Panc1 (cell line): Measurements from ENCODE around the gene NELFB. TPM values are rescaled to one million over a fixed set of nuclear protein-coding genes. Genes with fewer than 3 reads are reported as not detected.

Source experiments
- ATAC-seq: fragments of 200-7000 bp; cut with Tn5 transposase; 2 replicates; pipeline ENCODE4 v1.9.1; 2020; ENCODE audit warnings: mild to moderate bottlenecking, moderate library complexity
- BruUV-seq: library from RNA; stranded (reverse); fragments of 400-500 nt; replicated peaks from 2 replicates; lab custom pipeline; 2021; lab: Mats Ljungman, UMichigan
- CTCF ChIA-PET: fragments of 300-600 bp; sonication (Branson Sonifier 250); formaldehyde crosslinking; loops from one replicate; lab custom pipeline; 2022; ENCODE audit warnings: antibody characterized with exemption; lab: Charles Lee
- POLR2A ChIA-PET: fragments of 300-600 bp; sonication (Branson Sonifier 250); formaldehyde crosslinking; loops from one replicate; lab custom pipeline; 2022; ENCODE audit warnings: antibody characterized with exemption; lab: Charles Lee
- DNase-seq: peaks from one replicate; pipeline ENCODE4 v3.0.0-alpha.2; 2010; ENCODE audit warnings: low read depth, low spot score
- H3K27ac ChIP-seq: 2 replicates; pipeline ENCODE4 v1.5.1; 2011; ENCODE audit warnings: mild to moderate bottlenecking, low read length, inconsistent platforms
- H3K27me3 ChIP-seq: fragments of 200-500 bp; sonication (Bioruptor generic); 2 replicates; pipeline ENCODE4 v1.6.0; 2014; ENCODE audit warnings: low read length, inconsistent platforms; ENCODE audit not compliant: control insufficient read depth, insufficient read depth
- H3K36me3 ChIP-seq: fragments of 200-500 bp; sonication (Bioruptor generic); 2 replicates; pipeline ENCODE4 v1.5.1; 2014; ENCODE audit warnings: inconsistent platforms, mild to moderate bottlenecking, low read length, moderate library complexity; ENCODE audit not compliant: control insufficient read depth, insufficient read depth
- H3K4me1 ChIP-seq: 2 replicates; pipeline ENCODE4 v1.5.1; 2011; ENCODE audit warnings: inconsistent platforms, mild to moderate bottlenecking, low read length, moderate library complexity; ENCODE audit not compliant: control insufficient read depth, insufficient read depth
- H3K4me3 ChIP-seq, 2 experiments: 2 replicates each; pipeline ENCODE4 v1.5.1; 2011 to 2012; ENCODE audit warnings: low read depth in 2 of 2, low read length in 2 of 2, mild to moderate bottlenecking in 2 of 2, inconsistent platforms in 1 of 2, moderate library complexity in 1 of 2
- H3K9me3 ChIP-seq: fragments of 200-500 bp; sonication (Bioruptor generic); 2 replicates; pipeline ENCODE4 v1.5.1; 2014; ENCODE audit warnings: low read depth, mild to moderate bottlenecking, inconsistent platforms, low read length, moderate library complexity; ENCODE audit not compliant: control insufficient read depth, insufficient read depth
- POLR2AphosphoS5 ChIP-seq: IDR thresholded peaks from 2 replicates; pipeline ENCODE4 v1.6.1; 2012; ENCODE audit warnings: mild to moderate bottlenecking, low read depth, low read length, moderate library complexity
- SIN3A ChIP-seq: IDR thresholded peaks from 2 replicates; pipeline ENCODE4 v1.6.1; 2012; ENCODE audit warnings: low read depth, mild to moderate bottlenecking, low read length, moderate library complexity, borderline replicate concordance; ENCODE audit not compliant: insufficient read depth
- TCF7L2 ChIP-seq: IDR thresholded peaks from 2 replicates; pipeline ENCODE4 v1.6.1; 2011; ENCODE audit warnings: mild to moderate bottlenecking, low read depth, low read length, inconsistent platforms
- in situ Hi-C: cut with HindIII; loops from 2 replicates; pipeline ENCODE4 v1.10.0; 2016; ENCODE audit warnings: low sequenced_read_pairs, low pct_unique_long_range_greater_than_20kb
- intact Hi-C: fragments of 100-400 bp; cut with micrococcal nuclease; formaldehyde crosslinking; loops from one replicate; pipeline ENCODE4 v1.10.0; 2022; ENCODE audit not compliant: unreplicated experiment
- total RNA-seq: library from RNA; stranded (reverse); gene quantifications from one replicate; pipeline ENCODE4 v1.2.1, GENCODE V29; 2021; ENCODE audit not compliant: unreplicated experiment
- TF ChIP-seq, protein P1 (sequence below): fragments of 450-650 bp; IDR thresholded peaks from 2 replicates; pipeline ENCODE4 v1.5.1; 2017; ENCODE audit warnings: mild to moderate bottlenecking
- TF ChIP-seq, protein P2 (sequence below), 2 experiments: IDR thresholded peaks; 2 replicates each; pipeline ENCODE4 v1.6.1; 2011 to 2012; ENCODE audit warnings: low read depth in 2 of 2, control low read depth in 1 of 2, low read length in 1 of 2, mild to moderate bottlenecking in 1 of 2, moderate library complexity in 1 of 2; ENCODE audit not compliant: insufficient read depth in 1 of 2

NELFB gene
- total RNA-seq, 1 experiment from 2014 or later = 62.4 TPM

DNA sequence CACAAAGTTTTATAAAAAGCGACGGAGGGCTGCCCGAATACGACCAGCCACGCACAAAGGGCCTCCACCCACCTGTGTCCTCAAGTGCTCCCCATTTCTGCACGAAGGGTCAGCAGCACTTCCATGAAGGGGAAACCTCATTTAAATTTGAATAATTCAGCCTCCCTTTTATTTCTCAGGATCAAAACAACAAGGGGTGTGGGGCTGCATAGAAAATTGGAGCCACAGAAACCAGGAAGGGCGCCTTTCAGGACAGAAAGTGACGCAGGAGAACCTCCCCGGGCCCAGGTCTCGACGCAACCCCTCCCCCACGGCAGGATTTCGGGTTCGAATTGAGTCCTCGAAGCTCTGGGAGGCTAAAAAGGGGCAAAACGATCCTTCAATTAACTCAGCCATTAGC, 44.8 kb downstream of the NELFB start:
- no peak for TF ChIP-seq SIN3A
- TF ChIP-seq, protein P1, sequence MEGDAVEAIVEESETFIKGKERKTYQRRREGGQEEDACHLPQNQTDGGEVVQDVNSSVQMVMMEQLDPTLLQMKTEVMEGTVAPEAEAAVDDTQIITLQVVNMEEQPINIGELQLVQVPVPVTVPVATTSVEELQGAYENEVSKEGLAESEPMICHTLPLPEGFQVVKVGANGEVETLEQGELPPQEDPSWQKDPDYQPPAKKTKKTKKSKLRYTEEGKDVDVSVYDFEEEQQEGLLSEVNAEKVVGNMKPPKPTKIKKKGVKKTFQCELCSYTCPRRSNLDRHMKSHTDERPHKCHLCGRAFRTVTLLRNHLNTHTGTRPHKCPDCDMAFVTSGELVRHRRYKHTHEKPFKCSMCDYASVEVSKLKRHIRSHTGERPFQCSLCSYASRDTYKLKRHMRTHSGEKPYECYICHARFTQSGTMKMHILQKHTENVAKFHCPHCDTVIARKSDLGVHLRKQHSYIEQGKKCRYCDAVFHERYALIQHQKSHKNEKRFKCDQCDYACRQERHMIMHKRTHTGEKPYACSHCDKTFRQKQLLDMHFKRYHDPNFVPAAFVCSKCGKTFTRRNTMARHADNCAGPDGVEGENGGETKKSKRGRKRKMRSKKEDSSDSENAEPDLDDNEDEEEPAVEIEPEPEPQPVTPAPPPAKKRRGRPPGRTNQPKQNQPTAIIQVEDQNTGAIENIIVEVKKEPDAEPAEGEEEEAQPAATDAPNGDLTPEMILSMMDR = no peak
- TF ChIP-seq POLR2AphosphoS5 = no peak
- TF ChIP-seq TCF7L2 = no peak
- TF ChIP-seq, protein P2, sequence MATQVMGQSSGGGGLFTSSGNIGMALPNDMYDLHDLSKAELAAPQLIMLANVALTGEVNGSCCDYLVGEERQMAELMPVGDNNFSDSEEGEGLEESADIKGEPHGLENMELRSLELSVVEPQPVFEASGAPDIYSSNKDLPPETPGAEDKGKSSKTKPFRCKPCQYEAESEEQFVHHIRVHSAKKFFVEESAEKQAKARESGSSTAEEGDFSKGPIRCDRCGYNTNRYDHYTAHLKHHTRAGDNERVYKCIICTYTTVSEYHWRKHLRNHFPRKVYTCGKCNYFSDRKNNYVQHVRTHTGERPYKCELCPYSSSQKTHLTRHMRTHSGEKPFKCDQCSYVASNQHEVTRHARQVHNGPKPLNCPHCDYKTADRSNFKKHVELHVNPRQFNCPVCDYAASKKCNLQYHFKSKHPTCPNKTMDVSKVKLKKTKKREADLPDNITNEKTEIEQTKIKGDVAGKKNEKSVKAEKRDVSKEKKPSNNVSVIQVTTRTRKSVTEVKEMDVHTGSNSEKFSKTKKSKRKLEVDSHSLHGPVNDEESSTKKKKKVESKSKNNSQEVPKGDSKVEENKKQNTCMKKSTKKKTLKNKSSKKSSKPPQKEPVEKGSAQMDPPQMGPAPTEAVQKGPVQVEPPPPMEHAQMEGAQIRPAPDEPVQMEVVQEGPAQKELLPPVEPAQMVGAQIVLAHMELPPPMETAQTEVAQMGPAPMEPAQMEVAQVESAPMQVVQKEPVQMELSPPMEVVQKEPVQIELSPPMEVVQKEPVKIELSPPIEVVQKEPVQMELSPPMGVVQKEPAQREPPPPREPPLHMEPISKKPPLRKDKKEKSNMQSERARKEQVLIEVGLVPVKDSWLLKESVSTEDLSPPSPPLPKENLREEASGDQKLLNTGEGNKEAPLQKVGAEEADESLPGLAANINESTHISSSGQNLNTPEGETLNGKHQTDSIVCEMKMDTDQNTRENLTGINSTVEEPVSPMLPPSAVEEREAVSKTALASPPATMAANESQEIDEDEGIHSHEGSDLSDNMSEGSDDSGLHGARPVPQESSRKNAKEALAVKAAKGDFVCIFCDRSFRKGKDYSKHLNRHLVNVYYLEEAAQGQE (IDR thresholded peaks at IDR 0.05; ENCODE audit: insufficient read depth in 1 of 2, low read depth in 2 of 2, low read length in 1 of 2) = no peak
- H3K4me1 ChIP-seq = peaks cover 51% of the 10 kb centered on the region
- H3K9me3 ChIP-seq = no peaks in the 10 kb centered on the region
- ChIA-PET POLR2A (no interaction called here), CTCF (no interaction called here)
- BruUV-seq = TSS peak; percentile 98
- H3K36me3 ChIP-seq = no peaks in the 10 kb centered on the region
- DNase-seq (no peak), ATAC-seq (no peak)
- H3K27me3 ChIP-seq = no peaks in the 10 kb centered on the region
- peak overlapping the region; percentile 87 for H3K27ac ChIP-seq
- in situ Hi-C loops (no loop called here), intact Hi-C loops (loop anchor here (10.0 kb wide), 1 partner anchor 125 kb away; the partner anchor contains the start of genes EXD3 and NOXA1)
- peak overlapping the region; percentile 54 to 74 for H3K4me3 ChIP-seq

DNA sequence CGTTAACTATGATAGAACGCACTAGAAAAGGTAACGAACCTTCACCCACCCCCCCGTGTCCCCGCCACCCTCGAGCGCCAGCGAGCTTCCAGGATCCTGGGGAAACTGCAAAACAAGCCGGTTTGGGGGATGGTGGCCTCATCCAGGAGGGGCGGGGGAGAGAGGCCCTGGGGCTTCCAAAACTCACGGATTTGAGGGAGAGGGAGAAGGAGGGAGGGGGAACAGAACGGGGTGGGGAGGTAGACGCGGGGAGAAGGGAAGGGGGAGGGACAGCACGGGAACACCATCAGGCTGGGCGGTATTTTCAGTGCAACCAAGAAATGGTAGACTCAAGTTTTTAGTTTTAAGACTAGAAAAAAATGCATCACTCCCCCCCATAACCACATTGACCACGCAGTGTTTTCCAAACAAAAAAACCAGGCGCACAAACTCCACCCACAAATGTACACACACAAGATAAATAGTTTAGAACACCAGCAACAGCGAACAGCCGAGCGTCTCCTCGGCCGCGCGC, 45.5 kb downstream of the NELFB start:
- no TSS peak for BruUV-seq
- ChIA-PET CTCF (interaction anchor here (2.0 kb wide), 1 partner anchor 14 kb away, joined by 7 read pairs; no protein-coding TSS in a partner anchor), POLR2A (no interaction called here)
- intact Hi-C loops (no loop called here), in situ Hi-C loops (no loop called here)
- H3K36me3 ChIP-seq = no peaks in the 10 kb centered on the region
- H3K27ac ChIP-seq = peak overlapping the region; percentile 87; the same call in 1 of the 2 replicates
- peak overlapping the region; percentile 54 to 74 for H3K4me3 ChIP-seq
- H3K4me1 ChIP-seq = peaks cover 58% of the 10 kb centered on the region
- TF ChIP-seq POLR2AphosphoS5 (no peak), TCF7L2 (no peak), SIN3A (no peak)
- TF ChIP-seq, protein P1 = no peak
- TF ChIP-seq, protein P2 (IDR thresholded peaks at IDR 0.05; ENCODE audit: insufficient read depth in 1 of 2, low read depth in 2 of 2, low read length in 1 of 2) = no peak
- no peak for ATAC-seq
- no peak for DNase-seq
- no peaks in the 10 kb centered on the region for H3K27me3 ChIP-seq
- H3K9me3 ChIP-seq = no peaks in the 10 kb centered on the region
